GM19099 (cell line): ENCODE data around the gene INSRR.

Experiments
- POLR2A ChIP-seq: IDR thresholded peaks from 3 replicates; pipeline ENCODE4 v1.6.1; 2011; ENCODE audit warnings: low read depth; ENCODE audit not compliant: insufficient read length; ENCODE audit errors: extremely low read depth

INSRR gene

GRCh38 chr1:156858959-156859522 is at the start of gene INSRR:
Gene INSRR, minus strand, starts transcription at chr1:156859117. Its CDS starts 496 bp downstream, at chr1:156858621.
- TF ChIP-seq POLR2A, result no peak

GRCh38 chr1:156908541-156908940 is 49.6 kb upstream of the INSRR start:
- no peak for TF ChIP-seq POLR2A

- no peak for TF ChIP-seq POLR2A
Observed at GRCh38 chr1:156906206-156906906, 47.4 kb upstream of the INSRR start.

DNA sequence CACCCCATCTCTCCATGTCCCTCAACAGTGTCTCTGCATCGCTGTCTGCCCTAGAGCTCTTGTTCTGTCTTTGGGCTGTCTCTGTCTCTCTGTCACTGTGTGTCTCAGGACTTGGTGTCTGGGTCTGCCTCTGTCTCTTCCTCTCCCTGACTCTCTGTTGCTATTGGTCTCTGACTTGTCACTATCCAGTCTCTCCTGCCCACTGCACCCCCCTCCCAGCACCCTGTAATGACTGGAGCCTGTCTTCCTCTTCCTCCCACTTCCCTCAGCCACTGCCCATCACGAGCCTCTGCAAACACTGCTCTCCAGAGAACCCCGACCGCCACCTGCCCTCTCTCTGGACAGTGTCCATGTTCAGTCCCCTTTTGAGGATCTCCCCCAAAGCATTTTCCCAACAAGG is 46.7 kb upstream of the INSRR start:
- TF ChIP-seq POLR2A, result no peak

- no peak for TF ChIP-seq POLR2A
Observed at GRCh38 chr1:156905176-156905575, 46.3 kb upstream of the INSRR start.

GRCh38 chr1:156904187-156904959 is 45.5 kb upstream of the INSRR start:
- no peak for TF ChIP-seq POLR2A

DNA sequence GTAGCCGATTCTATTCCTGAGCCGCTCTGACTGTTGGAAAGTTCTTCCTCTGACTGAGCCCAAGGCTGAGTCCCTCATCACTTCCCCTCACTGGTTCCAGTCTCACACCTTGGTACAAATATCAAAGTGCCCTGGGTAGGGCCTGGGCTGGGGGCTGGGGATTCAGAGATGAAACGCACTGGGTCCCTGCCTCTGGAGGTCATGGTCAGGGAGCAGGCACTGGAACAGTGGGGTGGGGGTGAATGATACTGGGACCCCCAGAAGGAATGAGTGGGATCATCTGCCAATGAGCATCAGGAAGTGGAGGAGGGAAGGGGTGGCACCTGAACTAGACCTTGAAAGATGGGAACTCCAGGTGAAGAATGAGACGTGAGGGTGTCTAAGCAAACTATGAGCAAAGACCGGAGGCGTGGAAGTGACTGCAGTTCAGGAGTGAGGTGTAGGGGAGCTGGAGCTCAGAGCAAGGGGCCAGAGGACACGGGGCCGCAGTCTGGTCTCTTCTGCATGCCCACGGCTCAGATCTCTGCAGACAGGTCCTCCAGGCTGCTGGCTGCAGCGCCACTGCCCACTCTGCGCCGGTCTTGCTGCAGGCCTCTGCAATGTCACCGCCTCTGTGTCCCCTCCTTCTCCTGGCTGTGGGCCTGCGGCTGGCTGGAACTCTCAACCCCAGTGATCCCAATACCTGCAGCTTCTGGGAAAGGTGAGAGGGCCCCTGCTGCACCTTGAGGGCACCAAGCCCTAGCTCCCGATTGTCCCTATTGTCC is 44.6 kb upstream of the INSRR start:
- no peak for TF ChIP-seq POLR2A

- no peak for TF ChIP-seq POLR2A
Observed at GRCh38 chr1:156901966-156902915, 43.3 kb upstream of the INSRR start.

DNA sequence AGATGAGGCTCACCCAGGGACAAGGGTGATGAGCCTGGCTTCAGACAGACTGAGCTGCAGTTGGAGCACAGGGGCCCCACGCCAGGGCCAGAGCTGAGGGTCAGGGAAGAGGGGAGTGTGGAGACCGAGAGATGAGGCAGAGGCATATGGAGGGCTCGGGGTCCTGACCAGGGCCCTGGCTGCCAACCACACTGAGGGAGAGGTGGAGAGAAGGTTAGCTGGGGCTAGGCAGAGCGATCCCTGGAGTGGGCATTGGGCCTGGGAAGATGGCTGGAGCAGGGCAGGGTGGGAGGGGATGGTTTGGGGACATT is 42.6 kb upstream of the INSRR start:
- TF ChIP-seq POLR2A, result no peak

GRCh38 chr1:156900896-156901589 is 42.1 kb upstream of the INSRR start:
- no peak for TF ChIP-seq POLR2A

DNA sequence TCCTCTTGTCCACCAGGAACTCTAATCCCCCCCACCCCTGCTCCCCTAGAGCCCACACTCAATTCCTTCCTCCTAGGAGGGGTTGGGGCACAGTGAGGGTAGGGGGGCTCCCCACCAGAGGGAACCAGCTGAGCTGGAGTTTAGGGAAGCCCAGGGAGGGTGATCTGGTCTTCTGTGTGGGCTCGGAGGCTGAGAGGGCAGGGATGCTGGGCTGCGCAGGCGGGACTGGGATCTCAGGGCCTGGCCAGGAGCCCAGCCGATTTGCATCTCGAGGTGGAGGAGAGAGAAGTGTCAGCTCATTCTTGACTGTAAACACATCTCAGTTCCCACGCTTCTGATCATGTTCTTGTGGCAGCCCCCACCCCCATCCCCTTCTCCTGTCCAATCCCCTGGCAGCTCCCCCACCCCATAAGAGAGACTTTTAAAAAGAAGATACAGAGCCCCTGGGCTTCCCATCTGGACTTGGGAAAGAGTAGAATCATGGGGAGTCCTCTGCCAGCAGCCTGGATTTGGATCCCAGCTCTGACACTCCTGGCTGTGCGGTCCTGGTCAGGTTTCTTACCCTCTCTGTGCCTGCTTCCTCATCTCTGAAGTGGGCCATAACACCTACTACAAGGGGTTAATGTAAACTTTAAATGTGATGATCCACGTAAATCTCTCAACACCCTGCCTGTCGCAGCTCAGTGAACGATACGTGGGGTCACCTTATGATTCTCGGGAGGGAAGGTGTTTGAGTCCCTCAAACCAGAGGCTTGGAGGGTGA is 41.2 kb upstream of the INSRR start:
- no peak for TF ChIP-seq POLR2A

- TF ChIP-seq POLR2A, result no peak
Observed at GRCh38 chr1:156898971-156899664, 40.2 kb upstream of the INSRR start.
